Large intestine (tissue), 3 donors: ENCODE measurements around the gene FLAD1. TPM values are rescaled to one million over a fixed set of nuclear protein-coding genes. Genes with fewer than 3 reads are reported as not detected.

ENCODE experiments used
- DNase-seq, 2 donors: peaks; one replicate each; pipeline versions ENCODE4 v3.0.0 to v3.0.0-alpha.2; 2013
- H3K27ac ChIP-seq: one replicate; pipeline ENCODE4 v1.5.1; 2013; ENCODE audit warnings: low read length
- H3K27me3 ChIP-seq: 2 replicates; pipeline ENCODE4 v1.6.1; 2013; ENCODE audit warnings: low read length; ENCODE audit not compliant: control insufficient read depth, insufficient read depth
- H3K36me3 ChIP-seq: 2 replicates; pipeline ENCODE4 v1.6.1; 2013; ENCODE audit warnings: low read length; ENCODE audit not compliant: control insufficient read depth, insufficient read depth
- H3K4me1 ChIP-seq: one replicate; pipeline ENCODE4 v1.6.1; 2013; ENCODE audit warnings: low read length; ENCODE audit not compliant: control insufficient read depth, insufficient read depth
- H3K4me3 ChIP-seq: one replicate; pipeline ENCODE4 v1.5.1; 2013; ENCODE audit warnings: low read length
- H3K9me3 ChIP-seq: one replicate; pipeline ENCODE4 v1.6.1; 2013; ENCODE audit warnings: mild to moderate bottlenecking, low read depth, low read length, moderate library complexity; ENCODE audit not compliant: control insufficient read depth
- WGBS: methylation state at CpG from one replicate; pipeline ENCODE4 v1.1.5; 2013; ENCODE audit warnings: low lambda C conversion rate; ENCODE audit not compliant: insufficient coverage; 5-methylcytosine and 5-hydroxymethylcytosine counted together
- polyA plus RNA-seq: library from polyadenylated mRNA; unstranded; fragments of 120-200 nt; gene quantifications from one replicate; pipeline ENCODE4 v1.2.1, GENCODE V29; 2013

Gene FLAD1
- polyA plus RNA-seq, 1 donor: 28.0 TPM

- WGBS: 20% methylated on average over 3 of the region's 10 CpGs
- no peaks in the 10 kb centered on the region for H3K27me3 ChIP-seq
- H3K9me3 ChIP-seq: peaks cover 2% of the 10 kb centered on the region
- peaks cover 29% of the 10 kb centered on the region for H3K4me1 ChIP-seq
- no peak for DNase-seq
- H3K36me3 ChIP-seq: peaks cover 45% of the 10 kb centered on the region
- peak overlapping the region; percentile 96 for H3K27ac ChIP-seq
- peak overlapping the region; percentile 77 for H3K4me3 ChIP-seq
Measured at GRCh38 chr1:154960446-154961136, 22.6 kb upstream of the FLAD1 start.

- WGBS: no CpG with 5 or more reads among the region's 93 CpGs
- Histone ChIP-seq H3K9me3 (peaks cover 2% of the 10 kb centered on the region), H3K4me1 (peaks cover 25% of the 10 kb centered on the region), H3K27ac (peak within 1 kb of the TSS; percentile 96), H3K4me3 (peak within 1 kb of the TSS; percentile 77), H3K27me3 (no peaks in the 10 kb centered on the region), H3K36me3 (peaks cover 54% of the 10 kb centered on the region)
- peak; percentile 74 to 94 for DNase-seq
Measured at GRCh38 chr1:154961207-154962155, 21.7 kb upstream of the FLAD1 start, which contains the start of gene PYGO2. Gene PYGO2, minus strand, starts transcription at chr1:154961782. Its CDS starts 206 bp downstream, at chr1:154961576.

- peak overlapping the region; percentile 77 for H3K4me3 ChIP-seq
- 7% methylated on average over 3 of the region's 25 CpGs for WGBS
- H3K27me3 ChIP-seq: no peaks in the 10 kb centered on the region
- peaks cover 2% of the 10 kb centered on the region for H3K9me3 ChIP-seq
- peaks cover 61% of the 10 kb centered on the region for H3K36me3 ChIP-seq
- H3K4me1 ChIP-seq: peaks cover 18% of the 10 kb centered on the region
- DNase-seq: no peak
- H3K27ac ChIP-seq: peak overlapping the region; percentile 96
Measured at GRCh38 chr1:154962156-154962749, 20.9 kb upstream of the FLAD1 start.

- peaks cover 16% of the 10 kb centered on the region for H3K4me1 ChIP-seq
- peak overlapping the region; percentile 96 for H3K27ac ChIP-seq
- DNase-seq: no peak
- H3K27me3 ChIP-seq: no peaks in the 10 kb centered on the region
- H3K4me3 ChIP-seq: peak overlapping the region; percentile 77
- no CpG with 5 or more reads among the region's 6 CpGs for WGBS
- H3K9me3 ChIP-seq: peaks cover 2% of the 10 kb centered on the region
- peaks cover 67% of the 10 kb centered on the region for H3K36me3 ChIP-seq
Measured at GRCh38 chr1:154962795-154963330, 20.3 kb upstream of the FLAD1 start.

- peaks cover 16% of the 10 kb centered on the region for H3K4me1 ChIP-seq
- H3K36me3 ChIP-seq: peaks cover 68% of the 10 kb centered on the region
- H3K9me3 ChIP-seq: peaks cover 2% of the 10 kb centered on the region
- no peak overlapping the region for H3K4me3 ChIP-seq
- 20% methylated on average over 1 of the region's 8 CpGs for WGBS
- no peak overlapping the region for H3K27ac ChIP-seq
- no peaks in the 10 kb centered on the region for H3K27me3 ChIP-seq
- DNase-seq: no peak
Measured at GRCh38 chr1:154963643-154964042, 19.5 kb upstream of the FLAD1 start.

DNA sequence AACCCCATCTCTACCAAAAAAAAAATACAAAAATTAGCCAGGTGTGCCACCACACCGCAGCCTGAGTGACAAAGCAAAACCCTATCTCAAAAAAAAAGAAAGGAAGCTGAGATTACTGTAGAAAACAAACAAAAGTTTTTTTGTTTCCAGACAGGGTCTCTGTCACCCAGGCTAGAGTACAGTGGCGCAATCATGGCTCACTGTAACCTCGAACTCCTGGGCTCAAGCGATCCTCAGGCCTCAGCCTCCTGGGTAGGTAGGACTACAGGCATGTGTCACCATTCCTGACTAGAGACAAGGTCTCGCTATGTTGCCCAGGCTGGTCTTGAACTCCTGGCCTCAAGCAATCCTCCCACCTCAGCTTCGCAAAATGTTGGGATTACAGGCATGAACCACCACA is 18.8 kb upstream of the FLAD1 start:
- no peak overlapping the region for H3K4me3 ChIP-seq
- DNase-seq: no peak
- no peak overlapping the region for H3K27ac ChIP-seq
- peaks cover 16% of the 10 kb centered on the region for H3K4me1 ChIP-seq
- peaks cover 68% of the 10 kb centered on the region for H3K36me3 ChIP-seq
- no peaks in the 10 kb centered on the region for H3K27me3 ChIP-seq
- peaks cover 2% of the 10 kb centered on the region for H3K9me3 ChIP-seq
- 100% methylated on average over 1 of the region's 6 CpGs for WGBS

GRCh38 chr1:154966111-154966510 is 17.0 kb upstream of the FLAD1 start:
- H3K36me3 ChIP-seq: peaks cover 69% of the 10 kb centered on the region
- no peak overlapping the region for H3K4me3 ChIP-seq
- peaks cover 23% of the 10 kb centered on the region for H3K4me1 ChIP-seq
- peaks cover 2% of the 10 kb centered on the region for H3K9me3 ChIP-seq
- no peaks in the 10 kb centered on the region for H3K27me3 ChIP-seq
- H3K27ac ChIP-seq: no peak overlapping the region
- WGBS: no CpG with 5 or more reads among the region's 7 CpGs
- DNase-seq: no peak

GRCh38 chr1:154967331-154967950 is 15.7 kb upstream of the FLAD1 start:
- Histone ChIP-seq H3K9me3 (no peaks in the 10 kb centered on the region), H3K36me3 (peaks cover 69% of the 10 kb centered on the region), H3K27me3 (no peaks in the 10 kb centered on the region), H3K4me1 (peaks cover 30% of the 10 kb centered on the region), H3K4me3 (no peak overlapping the region), H3K27ac (no peak overlapping the region)
- no peak for DNase-seq
- WGBS: no CpG with 5 or more reads among the region's 5 CpGs

DNA sequence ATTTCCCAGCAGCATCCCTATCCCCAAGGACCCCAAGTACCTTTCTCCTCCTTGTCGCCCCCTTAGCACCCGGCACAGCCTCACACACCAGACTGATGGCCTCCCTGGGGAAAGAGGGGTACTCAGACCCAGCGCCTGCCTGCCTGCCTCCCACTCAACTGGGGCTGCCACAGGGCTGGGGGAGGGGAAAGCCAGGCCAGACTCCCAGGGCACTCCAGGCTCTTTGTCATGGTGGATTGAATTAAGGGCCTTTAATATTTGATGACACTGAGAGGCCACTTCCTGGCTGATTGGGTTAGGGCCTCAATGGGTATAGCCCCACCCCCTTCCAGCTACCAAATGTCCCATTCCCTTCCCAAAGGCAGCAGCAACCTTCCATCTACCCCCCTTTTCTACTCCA is 14.4 kb upstream of the FLAD1 start:
- Histone ChIP-seq H3K27me3 (no peaks in the 10 kb centered on the region), H3K36me3 (peaks cover 60% of the 10 kb centered on the region), H3K9me3 (no peaks in the 10 kb centered on the region), H3K27ac (no peak overlapping the region), H3K4me1 (peaks cover 30% of the 10 kb centered on the region), H3K4me3 (peak overlapping the region; percentile 6)
- no CpG with 5 or more reads among the region's 3 CpGs for WGBS
- DNase-seq: no peak
